Activated CD8-positive, alpha-beta memory T cell treated with anti-CD3 and anti-CD28 coated beads for 48 hours (primary cell): Measurements from ENCODE around the gene RNF217.
"Not testable (repeated sequence)": the region's sequence is repeated elsewhere in the genome, so short reads cannot be mapped to it uniquely, and the experiment has no call there.

Experiments
- DNase-seq, 3 experiments: peaks; one replicate each; pipeline ENCODE4 v3.0.0-alpha.2; 2020; ENCODE audit warnings: low read depth in 2 of 3, low spot score in 2 of 3

Gene RNF217

GRCh38 chr6:125123051-125123450 is 160.8 kb downstream of the RNF217 start:
- DNase-seq, result no peak

GRCh38 chr6:125123468-125124048 is 161.3 kb downstream of the RNF217 start:
- no peak for DNase-seq

- no peak for DNase-seq
Observed at GRCh38 chr6:125124049-125124669, 161.9 kb downstream of the RNF217 start.

GRCh38 chr6:125125856-125126255 is 163.6 kb downstream of the RNF217 start:
- DNase-seq, result not testable (repeated sequence)

- DNase-seq, result no peak
Observed at GRCh38 chr6:125129354-125129753, 167.1 kb downstream of the RNF217 start.

- DNase-seq, result no peak
Observed at GRCh38 chr6:125132058-125132457, 169.8 kb downstream of the RNF217 start.

GRCh38 chr6:125136378-125136777 is 174.1 kb downstream of the RNF217 start:
- no peak for DNase-seq

GRCh38 chr6:125138083-125138482 is 175.8 kb downstream of the RNF217 start:
- DNase-seq, result no peak

GRCh38 chr6:125140808-125141207 is 178.6 kb downstream of the RNF217 start:
- DNase-seq, result no peak
